Lower lobe of right lung (tissue), 2 donors: Measurements from ENCODE around the gene MT1HL1. TPM values are rescaled to one million over a fixed set of nuclear protein-coding genes. Genes with fewer than 3 reads are reported as not detected.

ENCODE experiments used
- ATAC-seq, 2 donors: fragments of 200-7000 bp; cut with Tn5 transposase; one replicate each; pipeline ENCODE4 v1.9.1; 2020 to 2022; ENCODE audit warnings: mild to moderate bottlenecking in 2 of 2, moderate library complexity in 2 of 2
- DNase-seq: peaks from one replicate; pipeline ENCODE4 v3.0.0-alpha.2; 2020
- H3K27ac ChIP-seq: fragments of 200-600 bp; one replicate; pipeline ENCODE4 v1.8.0; 2022
- H3K27me3 ChIP-seq: fragments of 200-600 bp; one replicate; pipeline ENCODE4 v1.8.0; 2022; ENCODE audit warnings: low read depth
- H3K36me3 ChIP-seq: fragments of 200-600 bp; one replicate; pipeline ENCODE4 v1.8.0; 2022; ENCODE audit warnings: mild to moderate bottlenecking
- H3K4me1 ChIP-seq: fragments of 200-600 bp; one replicate; pipeline ENCODE4 v1.8.0; 2022
- H3K4me3 ChIP-seq: fragments of 200-600 bp; one replicate; pipeline ENCODE4 v1.8.0; 2022; ENCODE audit warnings: mild to moderate bottlenecking
- H3K9me3 ChIP-seq: fragments of 200-600 bp; one replicate; pipeline ENCODE4 v1.8.0; 2022
- intact Hi-C: fragments of 100-400 bp; cut with DNase I; formaldehyde crosslinking; loops from one replicate; pipeline ENCODE4 v1.11.0; 2022
- total RNA-seq: library from RNA; stranded (reverse); fragmentation: NEBNext Ultra II Directional; extraction: Animal tissue kit (Norgen Biotek cat#: 25700); gene quantifications from one replicate; pipeline ENCODE4 v1.2.1, GENCODE V29; 2021
- TF ChIP-seq, protein P1 (sequence below): fragments of 200-600 bp; IDR thresholded peaks from one replicate; pipeline ENCODE4 v1.8.0; 2022; ENCODE audit warnings: antibody characterized with exemption, mild to moderate bottlenecking
- donor health status: DM: no; HTN: yes; CAD: no; lungs with severe emphysema.

The MT1HL1 gene
- total RNA-seq, 1 donor from 2014 or later, result not detected

DNA sequence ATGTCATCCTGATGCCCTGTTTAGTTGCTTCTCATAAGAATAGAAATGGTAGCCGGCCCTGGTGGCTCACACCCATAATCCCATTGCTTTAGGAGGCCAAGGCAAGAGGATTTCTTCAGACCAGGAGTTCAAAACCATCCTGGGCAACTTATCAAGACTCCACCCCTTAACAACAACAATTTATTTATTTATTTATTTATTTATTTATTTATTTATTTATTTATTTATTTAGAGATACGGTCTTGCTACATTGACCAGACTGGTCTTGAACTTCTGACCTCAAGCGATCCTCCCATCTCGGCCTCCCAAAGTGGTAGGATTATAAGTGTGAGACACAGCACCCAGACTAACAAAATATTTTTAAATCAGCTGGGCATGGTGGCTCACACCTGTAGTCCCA lies 4.0 kb downstream of the MT1HL1 start:
- no peaks in the 10 kb centered on the region for H3K4me1 ChIP-seq
- DNase-seq, result no peak
- H3K4me3 ChIP-seq, result no peak overlapping the region
- TF ChIP-seq, protein P1, sequence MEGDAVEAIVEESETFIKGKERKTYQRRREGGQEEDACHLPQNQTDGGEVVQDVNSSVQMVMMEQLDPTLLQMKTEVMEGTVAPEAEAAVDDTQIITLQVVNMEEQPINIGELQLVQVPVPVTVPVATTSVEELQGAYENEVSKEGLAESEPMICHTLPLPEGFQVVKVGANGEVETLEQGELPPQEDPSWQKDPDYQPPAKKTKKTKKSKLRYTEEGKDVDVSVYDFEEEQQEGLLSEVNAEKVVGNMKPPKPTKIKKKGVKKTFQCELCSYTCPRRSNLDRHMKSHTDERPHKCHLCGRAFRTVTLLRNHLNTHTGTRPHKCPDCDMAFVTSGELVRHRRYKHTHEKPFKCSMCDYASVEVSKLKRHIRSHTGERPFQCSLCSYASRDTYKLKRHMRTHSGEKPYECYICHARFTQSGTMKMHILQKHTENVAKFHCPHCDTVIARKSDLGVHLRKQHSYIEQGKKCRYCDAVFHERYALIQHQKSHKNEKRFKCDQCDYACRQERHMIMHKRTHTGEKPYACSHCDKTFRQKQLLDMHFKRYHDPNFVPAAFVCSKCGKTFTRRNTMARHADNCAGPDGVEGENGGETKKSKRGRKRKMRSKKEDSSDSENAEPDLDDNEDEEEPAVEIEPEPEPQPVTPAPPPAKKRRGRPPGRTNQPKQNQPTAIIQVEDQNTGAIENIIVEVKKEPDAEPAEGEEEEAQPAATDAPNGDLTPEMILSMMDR, result no peak
- H3K27me3 ChIP-seq, result no peaks in the 10 kb centered on the region
- H3K27ac ChIP-seq, result no peak overlapping the region
- no peak for ATAC-seq
- no peaks in the 10 kb centered on the region for H3K9me3 ChIP-seq
- intact Hi-C loops, result no loop called here
- H3K36me3 ChIP-seq, result no peaks in the 10 kb centered on the region

DNA sequence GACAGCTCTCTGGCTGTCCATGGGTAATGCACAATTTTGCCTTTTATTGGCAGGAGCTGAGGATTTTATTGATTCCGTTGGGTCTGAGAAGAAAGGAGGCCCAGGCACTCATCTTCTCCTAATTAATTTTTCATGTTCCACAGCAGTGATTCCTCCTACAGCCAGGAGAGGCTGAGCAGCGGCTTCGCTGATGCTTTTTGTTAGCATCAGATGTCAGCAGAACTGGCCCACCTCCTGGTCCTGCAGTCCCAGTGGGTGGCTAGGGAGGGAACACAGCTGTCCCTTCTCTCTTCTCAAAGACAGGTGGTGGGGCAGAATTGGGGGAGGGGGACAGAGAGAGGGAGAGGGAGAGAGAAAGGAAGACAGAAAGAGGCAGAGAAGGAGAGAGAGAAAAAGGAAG lies 5.7 kb downstream of the MT1HL1 start:
- Histone ChIP-seq H3K4me3 (no peak overlapping the region), H3K4me1 (no peaks in the 10 kb centered on the region), H3K9me3 (no peaks in the 10 kb centered on the region), H3K27ac (no peak overlapping the region), H3K27me3 (no peaks in the 10 kb centered on the region), H3K36me3 (no peaks in the 10 kb centered on the region)
- intact Hi-C loops, result no loop called here
- no peak for DNase-seq
- TF ChIP-seq, protein P1, result no peak
- ATAC-seq, result no peak

DNA sequence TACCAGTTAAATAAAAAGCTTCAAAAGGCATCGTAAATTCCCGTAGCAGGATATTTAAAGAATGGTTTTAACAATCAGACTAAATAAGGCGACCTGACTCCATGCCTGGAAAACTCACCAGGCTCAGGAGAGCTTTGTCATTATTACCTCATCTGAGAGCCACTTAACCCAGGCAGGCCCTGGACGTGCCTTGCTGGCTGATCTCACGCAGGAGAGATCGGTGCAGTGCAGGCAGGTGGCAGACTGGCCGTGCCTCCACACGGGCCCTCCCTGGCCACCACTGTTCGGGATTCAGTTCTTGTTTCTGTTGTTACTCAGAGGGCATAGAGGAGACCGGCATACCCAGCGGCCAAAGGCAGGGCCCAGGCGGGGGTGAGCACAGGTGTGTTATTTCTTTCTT lies 6.4 kb downstream of the MT1HL1 start:
- H3K4me3 ChIP-seq, result no peak overlapping the region
- TF ChIP-seq, protein P1, result no peak
- no peak overlapping the region for H3K27ac ChIP-seq
- H3K36me3 ChIP-seq, result no peaks in the 10 kb centered on the region
- intact Hi-C loops, result no loop called here
- no peaks in the 10 kb centered on the region for H3K9me3 ChIP-seq
- H3K27me3 ChIP-seq, result no peaks in the 10 kb centered on the region
- DNase-seq (peak; percentile 63), ATAC-seq (peak; percentile 94 to 95)
- no peaks in the 10 kb centered on the region for H3K4me1 ChIP-seq

DNA sequence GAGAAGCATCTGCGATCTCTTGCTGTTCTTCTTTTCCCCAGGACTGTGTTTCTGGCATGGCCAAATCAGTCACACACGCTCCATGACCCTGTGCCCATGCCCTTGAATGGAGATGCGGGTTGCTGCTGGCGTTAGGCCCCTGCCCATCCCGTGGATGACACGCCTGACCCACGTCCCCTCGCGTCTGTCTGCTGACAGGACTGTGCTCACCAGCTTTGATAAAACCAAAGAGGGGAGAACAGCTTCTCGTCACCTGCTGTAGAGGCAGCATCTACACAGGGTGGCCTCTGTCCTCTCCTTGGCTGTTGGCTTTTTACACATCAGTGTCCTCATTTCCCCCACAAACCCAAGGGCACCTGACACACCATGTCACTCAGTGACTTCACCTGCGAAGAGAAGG lies 6.9 kb downstream of the MT1HL1 start:
- H3K9me3 ChIP-seq, result no peaks in the 10 kb centered on the region
- no peaks in the 10 kb centered on the region for H3K36me3 ChIP-seq
- ATAC-seq (peak; percentile 20 to 47), DNase-seq (no peak)
- H3K27me3 ChIP-seq, result no peaks in the 10 kb centered on the region
- no peaks in the 10 kb centered on the region for H3K4me1 ChIP-seq
- intact Hi-C loops, result no loop called here
- TF ChIP-seq, protein P1, result no peak
- no peak overlapping the region for H3K27ac ChIP-seq
- no peak overlapping the region for H3K4me3 ChIP-seq

DNA sequence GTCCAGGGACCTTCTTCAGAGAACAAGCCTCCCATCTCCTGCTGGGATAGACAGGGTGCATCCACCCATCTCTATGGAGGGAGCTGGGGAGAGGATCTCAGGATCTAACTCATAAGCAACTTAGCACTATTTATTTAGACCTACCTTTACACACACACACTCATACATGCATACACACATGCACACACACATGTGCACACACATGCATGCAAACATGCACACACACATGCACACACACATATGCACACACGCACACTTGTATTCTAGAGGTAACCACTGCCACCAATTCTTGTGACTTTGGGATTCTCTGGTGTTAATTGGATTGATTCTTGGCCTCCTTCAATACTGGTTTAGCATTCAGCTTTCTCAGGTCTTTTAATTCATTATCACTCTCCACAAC lies 9.8 kb downstream of the MT1HL1 start:
- intact Hi-C loops, result no loop called here
- Histone ChIP-seq H3K27me3 (no peaks in the 10 kb centered on the region), H3K27ac (no peak overlapping the region), H3K4me1 (no peaks in the 10 kb centered on the region), H3K4me3 (no peak overlapping the region), H3K36me3 (no peaks in the 10 kb centered on the region), H3K9me3 (no peaks in the 10 kb centered on the region)
- ATAC-seq (no peak), DNase-seq (no peak)
- TF ChIP-seq, protein P1, result no peak

DNA sequence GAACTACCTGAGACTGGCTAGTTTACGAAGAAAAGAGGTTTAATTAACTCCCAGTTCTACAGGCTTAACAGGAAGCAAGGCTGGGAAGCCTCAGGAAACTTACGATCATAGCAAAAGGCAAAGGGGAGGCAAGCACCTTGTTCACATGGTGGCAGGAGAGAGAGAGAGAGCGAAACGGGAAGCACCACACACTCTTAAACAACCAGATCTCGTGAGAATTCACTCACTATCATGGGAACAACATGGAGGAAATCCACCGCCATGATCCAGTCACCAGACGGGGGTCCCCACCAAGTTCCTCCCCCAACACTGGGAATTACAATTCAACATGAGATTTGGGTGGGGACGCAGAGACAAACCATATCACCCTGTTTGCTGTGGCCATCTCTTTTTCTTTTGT lies 11.8 kb downstream of the MT1HL1 start:
- no peak for DNase-seq
- no peaks in the 10 kb centered on the region for H3K36me3 ChIP-seq
- no peaks in the 10 kb centered on the region for H3K4me1 ChIP-seq
- no peak overlapping the region for H3K27ac ChIP-seq
- H3K9me3 ChIP-seq, result no peaks in the 10 kb centered on the region
- TF ChIP-seq, protein P1, result no peak
- ATAC-seq, result no peak
- H3K4me3 ChIP-seq, result no peak overlapping the region
- intact Hi-C loops, result no loop called here
- no peaks in the 10 kb centered on the region for H3K27me3 ChIP-seq
